Gastroesophageal sphincter (tissue), 4 donors: ENCODE data around the gene KCNMA1. TPM values are rescaled to one million over a fixed set of nuclear protein-coding genes. Genes with fewer than 3 reads are reported as not detected.

Experiments used
- ATAC-seq: fragments of 150-250 bp; one replicate; pipeline ENCODE4 v1.9.1; 2016; ENCODE audit warnings: mild to moderate bottlenecking, moderate library complexity
- H3K27ac ChIP-seq, 4 donors: fragments of 200-600 bp; sonication (generic) in 3 of 4; 1 replicate in 3 of 4; 2 replicates in 1 of 4; pipeline ENCODE4 v1.5.1; 2016 to 2019
- H3K27me3 ChIP-seq: fragments of 200-600 bp; sonication (generic); one replicate; pipeline ENCODE4 v1.5.1; 2019
- H3K36me3 ChIP-seq, 2 donors: fragments of 200-600 bp; sonication (generic); one replicate each; pipeline ENCODE4 v1.5.1; 2019; ENCODE audit warnings: control low read depth in 1 of 2
- H3K4me1 ChIP-seq, 3 donors: fragments of 200-600 bp; sonication (generic); 1 replicate in 2 of 3; 2 replicates in 1 of 3; pipeline ENCODE4 v1.5.1; 2016 to 2019; ENCODE audit warnings: control low read depth in 2 of 3
- H3K4me3 ChIP-seq, 2 donors: fragments of 200-600 bp; sonication (generic); one replicate each; pipeline ENCODE4 v1.5.1; 2019; ENCODE audit warnings: mild to moderate bottlenecking in 1 of 2, moderate library complexity in 1 of 2
- H3K9me3 ChIP-seq, 3 donors: fragments of 200-600 bp; sonication (generic); one replicate each; pipeline ENCODE4 v1.5.1; 2017 to 2019; ENCODE audit warnings: control low read depth in 2 of 3
- EP300 ChIP-seq: sonication (generic); formaldehyde crosslinking; IDR thresholded peaks from one replicate; pipeline ENCODE4 v1.6.1; 2017; ENCODE audit warnings: antibody characterized with exemption, mild to moderate bottlenecking
- POLR2A ChIP-seq, 2 donors: fragments of 450-650 bp; IDR thresholded peaks; one replicate each; pipeline ENCODE4 v1.6.1; 2017; ENCODE audit warnings: antibody characterized with exemption in 2 of 2, mild to moderate bottlenecking in 2 of 2, moderate library complexity in 1 of 2
- POLR2AphosphoS5 ChIP-seq: sonication (generic); formaldehyde crosslinking; IDR thresholded peaks from one replicate; pipeline ENCODE4 v1.6.1; 2017; ENCODE audit warnings: antibody characterized with exemption
- WGBS, 2 donors: methylation state at CpG; one replicate each; pipeline ENCODE4 v1.1.5; 2018; ENCODE audit warnings: low coverage in 1 of 2; 5-methylcytosine and 5-hydroxymethylcytosine counted together
- total RNA-seq, 4 donors: library from RNA; depleted of rRNA; stranded (reverse); fragments of >200 nt; gene quantifications; one replicate each; pipeline ENCODE4 v1.1.0, GENCODE V29; 2016
- TF ChIP-seq, protein P1 (sequence below), 4 experiments: fragments of 200-600 bp in 2 of 4; fragments of 450-650 bp in 2 of 4; sonication (generic) in 1 of 4; IDR thresholded peaks; one replicate each; pipeline ENCODE4 v1.5.1; 2017 to 2019; ENCODE audit warnings: antibody characterized with exemption in 4 of 4, mild to moderate bottlenecking in 2 of 4, moderate library complexity in 2 of 4

KCNMA1 gene
- total RNA-seq, 4 donors from 2014 or later = 168 to 389 (median 323) TPM

- Histone ChIP-seq H3K9me3 (no peaks in the 10 kb centered on the region), H3K27ac (peak overlapping the region; percentile 60 to 86 (median 81)), H3K4me3 (no peak overlapping the region), H3K27me3 (no peaks in the 10 kb centered on the region), H3K4me1 (peaks cover 24 to 94% (median 26%) of the 10 kb centered on the region in 3 donors), H3K36me3 (no peaks in the 10 kb centered on the region)
- no peak for TF ChIP-seq POLR2A (IDR thresholded peaks at IDR 0.05)
- no peak for ATAC-seq
- WGBS, 2 donors = 6 to 50% methylated on average over 2 of the region's 3 CpGs
These were observed 387.6 kb downstream of the KCNMA1 start for GRCh38 chr10:77249901-77250459.

- H3K27ac ChIP-seq = peak overlapping the region; percentile 80 to 86 (median 81)
- H3K4me1 ChIP-seq = peaks cover 25 to 100% (median 30%) of the 10 kb centered on the region in 3 donors
- 37 to 77% methylated on average over 4 of the region's 5 CpGs for WGBS, 2 donors
- no peaks in the 10 kb centered on the region for H3K36me3 ChIP-seq
- H3K9me3 ChIP-seq = no peaks in the 10 kb centered on the region
- ATAC-seq = no peak
- no peak overlapping the region for H3K4me3 ChIP-seq
- no peak for TF ChIP-seq EP300
- TF ChIP-seq, protein P1, sequence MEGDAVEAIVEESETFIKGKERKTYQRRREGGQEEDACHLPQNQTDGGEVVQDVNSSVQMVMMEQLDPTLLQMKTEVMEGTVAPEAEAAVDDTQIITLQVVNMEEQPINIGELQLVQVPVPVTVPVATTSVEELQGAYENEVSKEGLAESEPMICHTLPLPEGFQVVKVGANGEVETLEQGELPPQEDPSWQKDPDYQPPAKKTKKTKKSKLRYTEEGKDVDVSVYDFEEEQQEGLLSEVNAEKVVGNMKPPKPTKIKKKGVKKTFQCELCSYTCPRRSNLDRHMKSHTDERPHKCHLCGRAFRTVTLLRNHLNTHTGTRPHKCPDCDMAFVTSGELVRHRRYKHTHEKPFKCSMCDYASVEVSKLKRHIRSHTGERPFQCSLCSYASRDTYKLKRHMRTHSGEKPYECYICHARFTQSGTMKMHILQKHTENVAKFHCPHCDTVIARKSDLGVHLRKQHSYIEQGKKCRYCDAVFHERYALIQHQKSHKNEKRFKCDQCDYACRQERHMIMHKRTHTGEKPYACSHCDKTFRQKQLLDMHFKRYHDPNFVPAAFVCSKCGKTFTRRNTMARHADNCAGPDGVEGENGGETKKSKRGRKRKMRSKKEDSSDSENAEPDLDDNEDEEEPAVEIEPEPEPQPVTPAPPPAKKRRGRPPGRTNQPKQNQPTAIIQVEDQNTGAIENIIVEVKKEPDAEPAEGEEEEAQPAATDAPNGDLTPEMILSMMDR (IDR thresholded peaks at IDR 0.05) = no peak
- no peak for TF ChIP-seq POLR2A (IDR thresholded peaks at IDR 0.05)
- TF ChIP-seq POLR2AphosphoS5 = no peak
- H3K27me3 ChIP-seq = no peaks in the 10 kb centered on the region
These were observed 389.4 kb downstream of the KCNMA1 start for GRCh38 chr10:77248104-77248790.

DNA sequence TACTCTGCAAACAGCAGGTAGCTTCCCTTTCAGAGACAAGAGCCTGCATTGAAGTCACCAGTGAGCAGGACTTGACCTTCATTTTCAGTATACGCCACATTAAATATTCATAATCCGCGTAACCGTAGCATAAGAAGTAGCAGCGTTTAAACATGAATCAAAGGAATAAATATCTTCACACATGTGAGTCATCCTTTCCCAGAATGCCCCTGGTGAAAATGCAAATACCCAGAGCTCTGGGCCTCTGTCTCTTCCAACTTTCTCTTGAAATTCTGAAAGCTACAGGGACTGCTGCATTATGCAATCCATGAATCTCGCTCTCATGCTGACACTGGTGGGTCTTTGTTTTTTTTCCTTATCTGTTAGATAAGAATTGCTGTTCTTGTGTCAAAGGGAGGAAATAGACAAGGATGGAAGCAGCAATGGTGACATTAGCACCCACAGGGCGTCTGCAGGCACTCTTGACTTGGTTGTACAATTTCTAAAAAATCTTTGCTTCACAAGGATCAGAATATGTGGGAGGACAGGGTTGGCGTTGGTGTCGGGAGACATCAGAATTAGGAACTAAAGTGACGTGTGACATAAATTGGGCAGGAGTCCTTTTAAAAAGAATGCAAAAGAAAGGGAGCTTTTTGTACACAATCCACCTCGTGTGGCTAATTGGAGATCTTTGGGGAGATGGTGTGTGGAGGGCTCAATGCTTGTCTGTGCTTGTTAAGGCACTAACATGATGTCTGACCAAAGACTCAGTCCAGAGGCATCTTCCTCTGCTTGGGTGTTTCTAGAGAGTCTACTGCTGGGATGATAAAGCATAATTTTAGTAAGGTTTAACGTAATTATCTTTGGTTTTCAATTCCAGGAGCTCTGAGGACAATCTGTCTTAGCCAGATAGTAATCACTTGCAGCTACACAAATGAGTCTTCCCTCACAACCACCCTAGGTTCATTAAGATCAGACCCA, 390.3 kb downstream of the KCNMA1 start:
- peak; percentile 25 for ATAC-seq
- Histone ChIP-seq H3K9me3 (no peaks in the 10 kb centered on the region), H3K27ac (peak overlapping the region; percentile 80 to 86 (median 81)), H3K4me1 (peaks cover 21 to 100% (median 33%) of the 10 kb centered on the region in 3 donors), H3K36me3 (no peaks in the 10 kb centered on the region), H3K4me3 (no peak overlapping the region), H3K27me3 (no peaks in the 10 kb centered on the region)
- WGBS, 2 donors = 43 to 59% methylated on average over 10 to 12 of the region's 12 CpGs
- peak; percentile 36 for TF ChIP-seq POLR2AphosphoS5
- TF ChIP-seq, protein P1 (IDR thresholded peaks at IDR 0.05) = no peak

DNA sequence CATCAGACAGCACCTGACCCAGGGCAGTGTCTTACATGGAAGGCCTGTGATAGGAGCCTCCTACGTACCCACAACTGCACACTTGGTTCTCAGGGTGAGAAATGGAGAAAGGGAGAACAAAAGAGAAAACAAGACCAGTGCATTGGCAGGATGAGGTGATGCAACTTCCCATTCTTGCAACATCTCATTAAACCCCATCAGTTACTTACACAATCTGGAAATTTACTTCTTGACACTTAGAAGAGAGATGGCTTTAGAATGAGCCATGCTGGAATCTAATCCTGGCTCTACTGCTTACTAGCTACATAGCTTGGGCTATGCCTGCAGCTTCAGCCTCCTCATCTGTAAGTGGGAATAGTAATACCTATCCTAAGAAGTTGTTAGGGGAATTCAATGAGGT, 391.7 kb downstream of the KCNMA1 start:
- H3K27ac ChIP-seq = peak overlapping the region; percentile 80 to 86 (median 81)
- WGBS, 2 donors = 45% methylated on average over 1 of the region's 1 CpG; no CpG with 5 or more reads in 1 of the 2 donors
- H3K27me3 ChIP-seq = no peaks in the 10 kb centered on the region
- no peaks in the 10 kb centered on the region for H3K9me3 ChIP-seq
- no peaks in the 10 kb centered on the region for H3K36me3 ChIP-seq
- peak; percentile 86 for ATAC-seq
- no peak overlapping the region for H3K4me3 ChIP-seq
- H3K4me1 ChIP-seq = peaks cover 21 to 100% (median 33%) of the 10 kb centered on the region in 3 donors
- TF ChIP-seq EP300 (no peak), POLR2AphosphoS5 (peak; percentile 80)

GRCh38 chr10:77244746-77245145, 392.9 kb downstream of the KCNMA1 start:
- Histone ChIP-seq H3K4me1 (peaks cover 18 to 100% (median 45%) of the 10 kb centered on the region in 3 donors), H3K36me3 (no peaks in the 10 kb centered on the region), H3K27me3 (no peaks in the 10 kb centered on the region), H3K9me3 (no peaks in the 10 kb centered on the region), H3K4me3 (no peak overlapping the region), H3K27ac (peak overlapping the region; percentile 81 to 89 (median 84))
- 21 to 71% methylated on average over 1 to 2 of the region's 2 CpGs for WGBS, 2 donors
- no peak for ATAC-seq
- no peak for TF ChIP-seq EP300
- TF ChIP-seq POLR2A (IDR thresholded peaks at IDR 0.05) = no peak
- no peak for TF ChIP-seq POLR2AphosphoS5
- TF ChIP-seq, protein P1 (IDR thresholded peaks at IDR 0.05) = no peak
